ENCODE results near the gene IFNG.
"Not testable (repeated sequence)": the region's sequence is repeated elsewhere in the genome, so short reads cannot be mapped to it uniquely, and the experiment has no call there.

Gene IFNG

GRCh38 chr12:68159681-68160304, at the start of gene IFNG:
Gene IFNG (minus strand): TSS chr12:68159740. CDS start chr12:68159615, 125 bp downstream.
- no peak for DNase-seq

- not testable (repeated sequence) for DNase-seq
Measured at GRCh38 chr12:68209048-68209728, 49.6 kb upstream of the IFNG start.

GRCh38 chr12:68207276-68207675, 47.7 kb upstream of the IFNG start:
- DNase-seq = no peak

- DNase-seq = no peak
Measured at GRCh38 chr12:68206446-68206845, 46.9 kb upstream of the IFNG start.

- no peak for DNase-seq
Measured at GRCh38 chr12:68203460-68203875, 43.9 kb upstream of the IFNG start.

- no peak for DNase-seq
Measured at GRCh38 chr12:68200854-68201253, 41.3 kb upstream of the IFNG start.

GRCh38 chr12:68199127-68199526, 39.6 kb upstream of the IFNG start:
- DNase-seq = no peak

- no peak for DNase-seq
Measured at GRCh38 chr12:68198507-68199086, 39.1 kb upstream of the IFNG start.

- DNase-seq = no peak
Measured at GRCh38 chr12:68190301-68190700, 30.8 kb upstream of the IFNG start.

- DNase-seq = no peak
Measured at GRCh38 chr12:68189821-68190242, 30.3 kb upstream of the IFNG start.

- DNase-seq = peak; percentile 33 to 49
Measured at GRCh38 chr12:68185598-68185997, 26.1 kb upstream of the IFNG start.

GRCh38 chr12:68180792-68181744, 21.5 kb upstream of the IFNG start:
- DNase-seq = no peak

- DNase-seq = no peak
Measured at GRCh38 chr12:68178774-68179439, 19.4 kb upstream of the IFNG start.

GRCh38 chr12:68178184-68178583, 18.6 kb upstream of the IFNG start:
- no peak for DNase-seq

GRCh38 chr12:68177562-68177961, 18.0 kb upstream of the IFNG start:
- DNase-seq = no peak

GRCh38 chr12:68176257-68176656, 16.7 kb upstream of the IFNG start:
- no peak for DNase-seq

GRCh38 chr12:68175557-68176061, 16.1 kb upstream of the IFNG start:
- DNase-seq = no peak

GRCh38 chr12:68174761-68175160, 15.2 kb upstream of the IFNG start:
- not testable (repeated sequence) for DNase-seq

GRCh38 chr12:68173792-68174191, 14.3 kb upstream of the IFNG start:
- DNase-seq = no peak

GRCh38 chr12:68170726-68171125, 11.2 kb upstream of the IFNG start:
- peak; percentile 9 to 16 for DNase-seq

- no peak for DNase-seq
Measured at GRCh38 chr12:68169213-68169889, 9.8 kb upstream of the IFNG start.
